Kasumi-1 (cell line): Measurements from ENCODE around the gene CREB5.

ENCODE experiments used
- DNase-seq, 2 experiments: peaks; one replicate each; lab custom pipeline; 2025; lab: John Stamatoyannopoulos, UW

The CREB5 gene

GRCh38 chr7:28407651-28408050, 4.7 kb upstream of the CREB5 start:
- DNase-seq, result no peak

- no peak for DNase-seq
These were observed 4.0 kb upstream of the CREB5 start for GRCh38 chr7:28408105-28408959.

GRCh38 chr7:28408960-28409715, 3.2 kb upstream of the CREB5 start:
- no peak for DNase-seq

GRCh38 chr7:28409716-28410627, 2.3 kb upstream of the CREB5 start:
- DNase-seq, result no peak

GRCh38 chr7:28410628-28411531, 1.4 kb upstream of the CREB5 start:
- no peak for DNase-seq

- DNase-seq, result no peak
These were observed 693 bp downstream of the CREB5 start for GRCh38 chr7:28413011-28413410.

GRCh38 chr7:28414453-28414852, 2.1 kb downstream of the CREB5 start:
- no peak for DNase-seq

GRCh38 chr7:28417321-28417940, 5.1 kb downstream of the CREB5 start:
- DNase-seq, result no peak

GRCh38 chr7:28418311-28418710, 6.0 kb downstream of the CREB5 start:
- no peak for DNase-seq

GRCh38 chr7:28418966-28419365, 6.6 kb downstream of the CREB5 start:
- no peak for DNase-seq

- DNase-seq, result no peak
These were observed 7.4 kb downstream of the CREB5 start for GRCh38 chr7:28419716-28420115.

- no peak for DNase-seq
These were observed 10.8 kb downstream of the CREB5 start for GRCh38 chr7:28423112-28423511.

GRCh38 chr7:28423918-28424514, 11.7 kb downstream of the CREB5 start:
- peak in 1 of 2 experiments; percentile 12 for DNase-seq

- no peak for DNase-seq
These were observed 13.2 kb downstream of the CREB5 start for GRCh38 chr7:28425496-28425895.

GRCh38 chr7:28427236-28427635, 14.9 kb downstream of the CREB5 start:
- DNase-seq, result no peak

GRCh38 chr7:28430616-28431015, 18.3 kb downstream of the CREB5 start:
- no peak for DNase-seq

- no peak for DNase-seq
These were observed 19.8 kb downstream of the CREB5 start for GRCh38 chr7:28432105-28432504.

- no peak for DNase-seq
These were observed 20.7 kb downstream of the CREB5 start for GRCh38 chr7:28433039-28433438.

GRCh38 chr7:28433699-28434219, 21.4 kb downstream of the CREB5 start:
- DNase-seq, result no peak

GRCh38 chr7:28434510-28434909, 22.2 kb downstream of the CREB5 start:
- no peak for DNase-seq
